ENCODE data around the gene CHAMP1.

Gene CHAMP1

DNA sequence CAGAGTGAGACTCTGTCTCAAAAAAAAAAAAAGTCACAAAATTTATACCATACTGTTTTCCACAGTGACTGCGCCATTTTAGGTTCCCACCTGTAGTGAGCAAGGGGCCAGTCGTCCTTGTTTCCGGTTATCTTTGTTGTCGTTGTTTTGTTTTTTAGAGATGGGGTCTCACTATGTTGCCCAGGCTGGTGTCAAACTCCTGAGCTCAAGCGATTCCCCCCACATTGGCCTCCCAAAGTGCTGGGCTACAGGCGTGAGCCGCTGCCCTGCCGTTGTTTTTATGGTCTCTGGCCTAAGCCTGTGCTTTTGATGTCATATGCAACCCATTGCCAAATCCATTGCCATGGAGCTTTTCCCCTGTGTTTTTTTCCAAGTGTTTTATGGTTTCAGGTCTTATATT, 29.6 kb upstream of the CHAMP1 start:
- DNase-seq (ENCODE audit: low read depth) = no peak
- in situ Hi-C loops (cut with HindIII; ENCODE audit: low sequenced_read_pairs) = no loop called here
- H3K4me3 ChIP-seq (ENCODE audit: low read depth, low read length) = no peak overlapping the region
- TF ChIP-seq, protein P1, sequence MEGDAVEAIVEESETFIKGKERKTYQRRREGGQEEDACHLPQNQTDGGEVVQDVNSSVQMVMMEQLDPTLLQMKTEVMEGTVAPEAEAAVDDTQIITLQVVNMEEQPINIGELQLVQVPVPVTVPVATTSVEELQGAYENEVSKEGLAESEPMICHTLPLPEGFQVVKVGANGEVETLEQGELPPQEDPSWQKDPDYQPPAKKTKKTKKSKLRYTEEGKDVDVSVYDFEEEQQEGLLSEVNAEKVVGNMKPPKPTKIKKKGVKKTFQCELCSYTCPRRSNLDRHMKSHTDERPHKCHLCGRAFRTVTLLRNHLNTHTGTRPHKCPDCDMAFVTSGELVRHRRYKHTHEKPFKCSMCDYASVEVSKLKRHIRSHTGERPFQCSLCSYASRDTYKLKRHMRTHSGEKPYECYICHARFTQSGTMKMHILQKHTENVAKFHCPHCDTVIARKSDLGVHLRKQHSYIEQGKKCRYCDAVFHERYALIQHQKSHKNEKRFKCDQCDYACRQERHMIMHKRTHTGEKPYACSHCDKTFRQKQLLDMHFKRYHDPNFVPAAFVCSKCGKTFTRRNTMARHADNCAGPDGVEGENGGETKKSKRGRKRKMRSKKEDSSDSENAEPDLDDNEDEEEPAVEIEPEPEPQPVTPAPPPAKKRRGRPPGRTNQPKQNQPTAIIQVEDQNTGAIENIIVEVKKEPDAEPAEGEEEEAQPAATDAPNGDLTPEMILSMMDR (IDR thresholded peaks at IDR 0.05; ENCODE audit: low read depth, low read length, missing control alignments) = no peak

DNA sequence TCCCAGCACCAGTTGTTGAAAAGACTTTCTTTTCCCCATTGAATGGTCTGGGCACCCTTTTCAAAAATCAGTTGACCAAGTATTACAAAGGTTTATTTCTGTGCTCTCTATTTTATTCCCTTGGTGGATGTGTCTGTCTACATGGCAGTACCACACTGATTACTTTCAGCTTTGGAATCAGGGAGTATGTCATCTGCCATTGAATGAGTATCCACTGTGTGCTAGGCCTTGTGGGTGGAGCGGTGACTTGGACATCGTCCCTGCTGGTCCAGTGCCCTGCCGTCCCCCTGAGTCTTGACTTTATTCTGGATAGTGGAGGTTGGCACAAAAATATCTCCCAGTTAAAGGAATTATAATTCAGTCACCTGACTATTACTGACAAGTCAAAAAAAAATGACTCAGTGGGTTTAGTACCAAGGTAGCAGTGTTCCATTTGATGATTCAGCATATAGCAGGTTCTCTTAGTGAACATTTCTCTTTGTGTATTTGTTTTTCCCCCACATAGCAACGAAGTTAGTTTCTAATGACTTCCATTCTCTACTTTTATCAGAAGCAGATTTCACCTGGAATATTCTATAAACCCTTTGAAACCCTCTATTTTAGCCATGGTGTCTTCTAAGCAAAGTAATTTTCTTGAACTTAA, 29.0 kb upstream of the CHAMP1 start:
- DNase-seq (ENCODE audit: low read depth) = no peak
- no peak overlapping the region for H3K4me3 ChIP-seq (ENCODE audit: low read depth, low read length)
- TF ChIP-seq, protein P1 (IDR thresholded peaks at IDR 0.05; ENCODE audit: low read depth, low read length, missing control alignments) = no peak
- in situ Hi-C loops (cut with HindIII; ENCODE audit: low sequenced_read_pairs) = no loop called here

DNA sequence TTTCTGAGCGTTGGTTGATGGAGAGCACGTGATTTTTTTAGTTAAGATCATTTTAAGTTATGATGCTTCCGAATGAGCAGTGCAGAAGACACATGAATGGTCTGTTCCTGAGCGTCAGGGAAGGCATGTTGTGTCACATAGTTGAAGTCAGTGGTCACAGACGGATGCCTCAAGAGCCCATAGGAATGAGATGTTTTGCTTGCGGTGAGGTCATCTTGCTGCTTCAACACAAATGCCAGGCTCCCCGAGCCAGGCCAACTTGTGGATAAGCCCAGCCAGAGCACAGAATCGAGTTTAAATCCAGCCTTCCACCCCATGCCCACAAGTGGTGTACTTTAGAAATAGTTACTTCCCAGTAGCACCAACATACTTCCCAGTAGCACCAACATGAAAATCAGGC, 27.5 kb upstream of the CHAMP1 start:
- TF ChIP-seq, protein P1 (IDR thresholded peaks at IDR 0.05; ENCODE audit: low read depth, low read length, missing control alignments) = no peak
- in situ Hi-C loops (cut with HindIII; ENCODE audit: low sequenced_read_pairs) = no loop called here
- no peak overlapping the region for H3K4me3 ChIP-seq (ENCODE audit: low read depth, low read length)
- DNase-seq (ENCODE audit: low read depth) = no peak

DNA sequence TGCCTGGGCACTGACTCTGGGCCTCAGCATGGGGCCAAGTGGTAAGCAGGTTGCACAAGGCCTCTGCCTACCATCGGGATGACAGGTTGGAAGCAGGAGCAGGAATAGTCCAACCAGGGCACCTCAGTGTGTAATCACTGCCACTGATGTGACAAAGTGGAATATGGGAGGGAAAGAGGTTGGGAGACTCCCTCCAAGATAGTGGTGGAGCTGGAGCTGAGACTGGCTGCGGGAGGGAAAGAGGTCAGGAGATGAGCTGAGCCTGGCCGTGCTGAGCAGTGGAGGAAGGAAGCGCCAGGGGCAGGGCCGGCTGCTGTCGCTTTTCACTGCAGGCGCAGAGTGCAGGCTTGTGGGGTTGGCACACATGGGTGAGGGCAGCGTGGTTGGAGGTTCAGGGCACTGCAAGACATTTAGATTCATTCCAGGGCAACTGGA, 26.1 kb upstream of the CHAMP1 start:
- no peak for DNase-seq (ENCODE audit: low read depth)
- TF ChIP-seq, protein P1 (IDR thresholded peaks at IDR 0.05; ENCODE audit: low read depth, low read length, missing control alignments) = no peak
- in situ Hi-C loops (cut with HindIII; ENCODE audit: low sequenced_read_pairs) = no loop called here
- no peak overlapping the region for H3K4me3 ChIP-seq (ENCODE audit: low read depth, low read length)

DNA sequence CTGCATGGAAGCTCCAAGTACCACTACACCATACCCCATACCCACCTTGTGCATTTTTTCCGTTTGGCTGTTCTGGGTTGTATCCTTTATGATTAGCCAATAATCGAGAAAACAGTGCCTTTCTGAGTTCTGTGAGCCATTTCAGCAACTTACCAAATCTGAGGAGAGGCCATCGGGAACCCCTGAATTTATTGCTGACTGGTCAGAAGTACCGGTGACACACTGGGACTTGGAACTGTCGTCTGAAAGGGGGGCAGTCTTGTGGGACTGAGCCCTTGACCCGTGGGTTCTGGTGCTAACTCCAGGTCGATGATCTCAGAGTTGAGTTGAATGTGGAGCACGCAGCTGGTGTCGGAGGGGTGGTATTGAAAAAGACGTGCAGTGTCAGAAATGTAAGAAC, 17.9 kb upstream of the CHAMP1 start:
- no peak for DNase-seq (ENCODE audit: low read depth)
- in situ Hi-C loops (cut with HindIII; ENCODE audit: low sequenced_read_pairs) = no loop called here
- H3K4me3 ChIP-seq (ENCODE audit: low read depth, low read length) = no peak overlapping the region
- TF ChIP-seq, protein P1 (IDR thresholded peaks at IDR 0.05; ENCODE audit: low read depth, low read length, missing control alignments) = no peak

DNA sequence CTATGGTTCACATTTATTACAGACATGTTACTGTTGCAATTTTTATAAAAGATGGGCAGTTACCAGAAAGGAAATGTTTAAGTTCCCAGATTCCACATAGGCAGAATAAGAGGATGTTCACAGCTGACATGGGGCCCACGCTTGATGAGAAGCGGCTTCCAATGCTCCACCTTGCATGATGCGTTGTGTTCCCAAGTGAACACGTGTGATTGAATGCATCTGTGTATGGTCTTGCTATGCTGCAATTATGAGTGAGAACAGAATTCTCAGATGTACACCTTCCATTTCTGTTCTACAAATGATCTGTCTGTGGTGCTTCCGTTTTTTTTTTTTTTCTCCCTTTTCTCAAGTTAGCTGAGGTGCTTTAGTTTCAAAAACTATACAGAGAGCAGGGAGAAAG, 17.4 kb upstream of the CHAMP1 start:
- H3K4me3 ChIP-seq (ENCODE audit: low read depth, low read length) = no peak overlapping the region
- DNase-seq (ENCODE audit: low read depth) = no peak
- TF ChIP-seq, protein P1 (IDR thresholded peaks at IDR 0.05; ENCODE audit: low read depth, low read length, missing control alignments) = no peak
- in situ Hi-C loops (cut with HindIII; ENCODE audit: low sequenced_read_pairs) = no loop called here
